Thyroid gland (tissue), 4 donors: ENCODE data around the gene OSBPL6.

Source experiments
- CTCF ChIP-seq, 6 experiments: fragments of 200-600 bp in 3 of 6; fragments of 450-650 bp in 3 of 6; sonication (generic) in 3 of 6; IDR thresholded peaks; one replicate each; pipeline ENCODE4 v1.5.1; 2016 to 2019; ENCODE audit warnings: antibody characterized with exemption in 6 of 6, mild to moderate bottlenecking in 2 of 6, inconsistent platforms in 1 of 6, moderate library complexity in 1 of 6
- POLR2A ChIP-seq, 2 donors: fragments of 450-650 bp; IDR thresholded peaks; one replicate each; pipeline ENCODE4 v1.6.1; 2017; ENCODE audit warnings: antibody characterized with exemption in 2 of 2, mild to moderate bottlenecking in 2 of 2, moderate library complexity in 1 of 2

GRCh38 chr2:178211943-178212342, 17.6 kb downstream of the OSBPL6 start:
- TF ChIP-seq CTCF (IDR thresholded peaks at IDR 0.05) (no peak), POLR2A (IDR thresholded peaks at IDR 0.05) (no peak)
